Measurements from ENCODE around the gene PCDHAC1.
"Not testable (repeated sequence)": the region's sequence is repeated elsewhere in the genome, so short reads cannot be mapped to it uniquely, and the experiment has no call there.

The PCDHAC1 gene

GRCh38 chr5:140925806-140926442, at the start of gene PCDHAC1:
Gene PCDHAC1 (plus strand): TSS chr5:140926299. CDS start chr5:140926893, 594 bp downstream.
- DNase-seq = no peak

GRCh38 chr5:140876541-140877261, 49.4 kb upstream of the PCDHAC1 start:
- not testable (repeated sequence) for DNase-seq

DNA sequence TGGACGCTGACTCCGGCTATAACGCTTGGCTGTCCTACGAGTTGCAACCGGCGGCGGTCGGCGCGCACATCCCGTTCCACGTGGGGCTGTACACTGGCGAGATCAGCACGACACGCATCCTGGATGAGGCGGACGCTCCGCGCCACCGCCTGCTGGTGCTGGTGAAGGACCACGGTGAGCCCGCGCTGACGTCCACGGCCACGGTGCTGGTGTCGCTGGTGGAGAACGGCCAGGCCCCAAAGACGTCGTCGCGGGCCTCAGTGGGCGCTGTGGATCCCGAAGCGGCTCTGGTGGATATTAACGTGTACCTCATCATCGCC, 48.9 kb upstream of the PCDHAC1 start:
- DNase-seq = no peak

- DNase-seq = no peak
Measured at GRCh38 chr5:140881889-140882590, 44.1 kb upstream of the PCDHAC1 start, which contains the start of gene PCDHA13. Gene PCDHA13 (plus strand): TSS chr5:140882124. CDS start chr5:140882269, 145 bp downstream.

- no peak for DNase-seq
Measured at GRCh38 chr5:140882591-140882899, 43.6 kb upstream of the PCDHAC1 start.

DNA sequence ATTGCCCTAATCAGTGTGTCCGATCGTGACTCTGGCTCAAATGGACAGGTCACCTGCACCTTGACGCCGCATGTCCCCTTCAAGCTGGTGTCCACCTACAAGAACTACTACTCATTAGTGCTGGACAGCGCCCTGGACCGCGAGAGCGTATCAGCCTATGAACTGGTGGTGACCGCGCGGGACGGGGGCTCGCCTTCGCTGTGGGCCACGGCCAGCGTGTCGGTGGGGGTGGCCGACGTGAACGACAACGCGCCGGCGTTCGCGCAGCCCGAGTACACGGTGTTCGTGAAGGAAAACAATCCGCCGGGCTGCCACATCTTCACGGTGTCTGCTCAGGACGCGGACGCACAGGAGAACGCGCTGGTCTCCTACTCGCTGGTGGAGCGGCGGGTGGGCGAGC, 42.7 kb upstream of the PCDHAC1 start:
- DNase-seq = no peak

DNA sequence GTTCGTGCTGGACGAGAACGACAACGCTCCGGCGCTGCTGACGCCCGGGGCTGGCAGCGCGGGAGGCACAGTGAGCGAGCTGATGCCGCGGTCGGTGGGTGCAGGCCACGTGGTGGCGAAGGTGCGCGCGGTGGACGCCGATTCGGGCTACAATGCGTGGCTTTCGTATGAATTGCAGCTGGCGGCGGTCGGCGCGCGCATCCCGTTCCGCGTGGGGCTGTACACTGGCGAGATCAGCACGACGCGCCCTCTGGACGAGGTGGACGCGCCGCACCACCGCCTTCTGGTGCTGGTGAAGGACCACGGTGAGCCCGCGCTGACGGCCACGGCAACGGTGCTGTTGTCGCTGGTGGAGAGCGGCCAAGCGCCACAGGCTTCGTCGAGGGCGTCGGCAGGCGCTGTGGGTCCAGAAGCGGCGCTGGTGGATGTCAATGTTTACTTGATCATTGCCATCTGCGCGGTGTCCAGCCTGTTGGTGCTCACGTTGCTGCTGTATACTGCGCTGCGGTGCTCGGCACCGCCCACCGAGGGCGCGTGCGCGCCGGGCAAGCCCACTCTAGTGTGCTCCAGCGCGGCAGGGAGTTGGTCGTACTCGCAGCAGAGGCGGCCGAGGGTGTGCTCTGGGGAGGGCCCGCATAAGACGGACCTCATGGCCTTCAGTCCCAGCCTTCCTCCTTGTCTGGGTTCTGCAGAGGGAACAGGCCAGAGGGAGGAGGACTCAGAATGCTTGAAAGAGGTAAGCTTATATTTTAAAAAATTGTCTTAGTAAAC, 42.0 kb upstream of the PCDHAC1 start:
- no peak for DNase-seq

DNA sequence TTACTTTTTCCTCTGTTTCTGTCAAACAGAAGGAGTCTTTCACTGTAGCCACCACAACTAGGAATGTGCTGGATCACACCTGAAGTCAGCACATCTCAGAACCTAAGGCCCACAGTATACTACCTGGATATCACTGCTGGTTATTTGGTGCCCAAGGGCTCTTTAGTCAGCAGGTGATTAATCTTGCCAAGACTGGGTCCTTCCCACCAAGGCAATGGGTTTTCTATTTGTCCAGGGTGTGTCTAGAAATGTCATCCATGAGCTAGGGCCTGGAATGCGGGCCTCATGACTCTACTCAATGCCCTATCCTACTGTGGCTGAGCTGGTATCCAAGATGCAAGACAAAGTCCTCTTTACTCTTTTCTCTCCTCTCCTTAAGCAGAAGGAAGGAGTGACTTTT, 9.8 kb upstream of the PCDHAC1 start:
- no peak for DNase-seq

- no peak for DNase-seq
Measured at GRCh38 chr5:140923601-140924000, 2.5 kb upstream of the PCDHAC1 start.

GRCh38 chr5:140926443-140927227, 536 bp downstream of the PCDHAC1 start:
- DNase-seq = no peak

GRCh38 chr5:140927228-140927573, 1.1 kb downstream of the PCDHAC1 start:
- DNase-seq = no peak

DNA sequence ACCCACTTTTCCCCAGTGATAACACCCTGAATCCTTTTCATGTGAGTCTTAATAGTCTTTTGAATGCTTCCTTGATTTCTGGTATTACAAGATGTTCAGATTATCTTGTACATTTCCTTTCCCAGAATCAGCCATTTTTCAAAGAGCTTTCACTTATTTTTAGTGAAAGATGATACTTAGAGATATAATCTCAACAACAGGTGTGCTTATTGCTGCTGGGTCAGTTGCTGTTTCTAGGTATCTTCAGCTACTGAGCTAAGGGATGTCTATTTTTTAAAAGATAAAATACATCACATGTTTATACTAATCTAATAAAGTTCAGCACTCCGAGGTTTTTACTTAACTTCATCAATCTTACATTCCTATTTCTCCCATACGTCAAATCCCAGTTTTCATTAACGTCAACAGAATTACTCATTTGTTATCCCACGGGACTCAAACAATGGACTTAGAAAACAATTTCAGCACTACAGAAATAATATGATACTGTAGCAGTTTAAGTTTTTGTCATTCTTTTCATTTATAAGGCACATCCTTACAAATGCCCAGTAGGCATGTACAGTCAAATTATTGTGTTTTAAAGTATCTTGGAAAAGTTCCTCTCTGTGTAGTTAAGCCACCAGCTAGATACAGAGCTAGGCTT, 9.0 kb downstream of the PCDHAC1 start:
- DNase-seq = no peak

DNA sequence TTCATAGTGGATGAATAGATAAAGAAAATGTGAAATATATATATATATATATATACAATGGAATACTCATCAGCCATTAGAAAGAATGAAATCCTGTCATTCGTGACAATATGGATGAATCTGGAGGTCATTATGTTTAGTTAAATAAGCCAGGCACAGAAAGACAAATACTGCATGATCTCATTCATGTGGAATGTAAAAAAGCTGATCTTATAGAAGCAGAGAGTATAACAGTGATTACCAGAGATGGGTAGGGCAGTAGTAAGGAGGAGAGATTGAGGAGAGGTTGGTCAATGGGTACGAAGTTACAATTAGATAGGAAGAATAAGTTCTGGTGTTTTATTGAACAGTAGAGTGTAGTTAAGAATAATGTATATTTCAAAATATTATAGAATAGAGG, 20.5 kb downstream of the PCDHAC1 start:
- DNase-seq = no peak

GRCh38 chr5:140951636-140952035, 25.5 kb downstream of the PCDHAC1 start:
- no peak for DNase-seq

GRCh38 chr5:140953234-140953633, 27.1 kb downstream of the PCDHAC1 start:
- no peak for DNase-seq

DNA sequence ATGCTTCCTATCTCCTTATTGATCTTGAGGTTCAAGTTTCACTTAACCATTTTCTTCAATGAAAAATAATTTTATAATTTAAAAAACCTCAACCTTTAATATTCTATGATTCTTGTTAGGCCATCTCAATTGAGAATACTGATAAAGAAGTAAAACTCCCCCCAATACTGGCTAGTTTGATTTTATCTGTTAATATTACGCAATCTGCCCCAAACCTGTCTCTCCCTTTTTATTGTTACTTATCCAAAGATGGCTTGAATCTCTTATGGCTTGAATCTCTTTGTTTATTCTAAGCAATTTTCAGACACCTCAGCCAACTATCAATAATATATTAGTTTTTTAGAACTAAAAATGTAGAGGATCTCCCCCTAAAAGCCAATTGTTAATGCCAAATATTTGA, 36.1 kb downstream of the PCDHAC1 start:
- no peak for DNase-seq

- no peak for DNase-seq
Measured at GRCh38 chr5:140964356-140964755, 38.3 kb downstream of the PCDHAC1 start.

GRCh38 chr5:140965905-140966292, 39.8 kb downstream of the PCDHAC1 start:
- DNase-seq = no peak

DNA sequence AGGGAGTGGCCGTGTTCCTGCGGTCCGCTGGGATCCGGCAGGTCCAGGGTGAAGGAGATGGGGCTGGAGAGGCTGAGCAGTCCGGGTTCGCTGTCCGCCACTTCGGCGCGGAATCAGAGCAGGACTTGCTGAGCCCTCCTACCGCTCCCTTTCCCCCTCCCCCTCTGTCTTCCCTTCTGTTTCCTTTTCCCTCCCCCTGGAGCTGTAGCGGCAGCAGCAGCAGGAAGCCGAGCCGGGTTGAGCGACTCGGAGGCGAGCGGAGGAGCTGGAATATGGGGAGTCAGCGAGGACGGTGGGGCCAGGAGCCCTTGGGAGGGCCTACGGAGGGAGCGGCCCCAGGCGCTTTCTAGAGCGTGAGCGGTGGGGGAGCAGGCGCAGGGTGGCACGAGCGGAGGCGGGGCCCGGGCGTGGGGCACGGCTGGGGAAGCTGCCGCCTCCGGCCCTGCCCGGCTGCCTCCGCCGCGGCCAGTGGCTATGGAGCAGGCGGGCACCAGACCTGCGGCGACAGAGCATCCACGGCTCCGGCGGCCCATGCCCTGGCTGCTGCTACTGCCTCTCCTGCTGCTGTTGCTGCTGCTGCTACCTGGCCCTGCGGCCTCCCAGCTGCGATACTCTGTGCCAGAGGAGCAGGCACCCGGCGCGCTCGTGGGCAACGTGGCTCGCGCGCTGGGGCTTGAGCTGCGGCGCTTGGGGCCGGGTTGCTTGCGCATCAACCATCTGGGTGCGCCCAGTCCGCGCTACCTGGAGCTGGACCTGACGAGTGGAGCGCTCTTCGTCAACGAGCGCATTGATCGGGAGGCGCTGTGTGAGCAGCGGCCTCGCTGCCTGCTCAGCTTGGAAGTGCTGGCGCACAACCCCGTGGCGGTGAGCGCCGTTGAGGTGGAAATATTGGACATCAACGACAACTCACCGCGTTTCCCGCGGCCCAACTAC, 40.5 kb downstream of the PCDHAC1 start, which contains the start of gene PCDHAC2:
PCDHAC2 (plus strand) TSS at position 184 of the 933 bp plus-strand sequence; CDS start at position 475, 291 bp downstream.
- DNase-seq = no peak

- no peak for DNase-seq
Measured at GRCh38 chr5:140967226-140967893, 41.3 kb downstream of the PCDHAC1 start.

Data from AML-193 (cell line).